Femur (tissue), 1 donor: Measurements from ENCODE around the gene MAU2.
"Not testable (repeated sequence)": the region's sequence is repeated elsewhere in the genome, so short reads cannot be mapped to it uniquely, and the experiment has no call there.

Experiments
- DNase-seq: peaks from one replicate; pipeline ENCODE4 v3.0.0-alpha.2; 2017

The MAU2 gene

GRCh38 chr19:19385896-19386869 lies 65.6 kb downstream of the MAU2 start:
- DNase-seq = no peak

GRCh38 chr19:19387108-19387507 lies 66.5 kb downstream of the MAU2 start:
- DNase-seq = no peak

GRCh38 chr19:19388568-19389555 lies 68.2 kb downstream of the MAU2 start:
- no peak for DNase-seq

GRCh38 chr19:19389683-19390082 lies 69.1 kb downstream of the MAU2 start:
- not testable (repeated sequence) for DNase-seq

GRCh38 chr19:19394333-19394732 lies 73.7 kb downstream of the MAU2 start:
- DNase-seq = not testable (repeated sequence)

GRCh38 chr19:19399733-19400433 lies 79.3 kb downstream of the MAU2 start:
- DNase-seq = no peak

GRCh38 chr19:19402656-19403372 lies 82.2 kb downstream of the MAU2 start:
- no peak for DNase-seq

GRCh38 chr19:19403373-19403901 lies 82.8 kb downstream of the MAU2 start:
- DNase-seq = no peak

- peak; percentile 96 for DNase-seq
Measured at GRCh38 chr19:19404879-19405860, 84.5 kb downstream of the MAU2 start, which contains the start of gene GATAD2A. Gene GATAD2A (plus strand): TSS chr19:19405675. CDS start chr19:19465346, 59,671 bp downstream.

GRCh38 chr19:19405971-19406877 lies 85.6 kb downstream of the MAU2 start:
- peak; percentile 73 for DNase-seq

GRCh38 chr19:19406878-19407632 lies 86.4 kb downstream of the MAU2 start:
- DNase-seq = peak; percentile 40

- no peak for DNase-seq
Measured at GRCh38 chr19:19407633-19407930, 87.0 kb downstream of the MAU2 start.
